GM21367 (cell line): ENCODE results near the gene SS18.

Experiments used
- ATAC-seq: cut with Tn5 transposase; IDR thresholded peaks from one replicate; pipeline ENCODE4 v1.9.1; 2021; ENCODE audit not compliant: unreplicated experiment

Gene SS18

DNA sequence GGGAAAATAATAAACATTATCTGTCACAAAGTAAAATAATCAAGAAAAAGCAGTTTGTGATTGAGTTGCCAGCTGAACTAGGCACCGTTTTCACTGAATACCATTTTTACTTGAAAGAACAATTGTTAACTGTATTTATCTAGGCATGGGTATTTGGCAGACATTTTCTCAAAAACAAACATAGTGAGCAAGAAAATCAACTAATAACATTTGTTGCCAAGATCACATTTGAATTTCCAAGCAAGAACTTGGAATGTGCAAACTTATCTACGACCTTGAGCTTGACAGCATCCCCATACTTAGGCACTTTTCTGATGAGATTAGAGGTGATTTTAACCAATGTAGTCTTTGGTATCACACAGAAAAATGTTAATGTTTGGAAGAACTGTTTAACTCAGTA is 16.7 kb downstream of the SS18 start:
- no peak for ATAC-seq

DNA sequence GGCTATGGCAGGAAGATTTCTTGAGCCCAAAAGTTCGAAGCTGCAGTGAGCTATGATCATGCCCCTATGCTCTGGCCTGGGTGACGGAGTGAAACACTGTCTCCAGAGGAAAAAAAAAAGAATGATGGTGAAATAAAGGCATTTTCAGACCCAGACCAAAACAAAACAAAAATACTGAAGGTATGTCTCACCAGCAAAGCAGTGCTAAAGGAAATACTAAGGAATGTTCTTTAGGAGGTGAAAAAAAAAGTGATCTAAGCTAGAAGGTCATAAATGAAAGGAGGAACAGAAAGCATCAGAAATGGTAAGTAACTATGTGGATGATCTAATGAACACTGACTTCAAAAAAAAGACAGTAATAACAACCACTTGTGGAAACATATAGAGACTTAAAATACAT is 18.7 kb downstream of the SS18 start:
- ATAC-seq, result no peak

DNA sequence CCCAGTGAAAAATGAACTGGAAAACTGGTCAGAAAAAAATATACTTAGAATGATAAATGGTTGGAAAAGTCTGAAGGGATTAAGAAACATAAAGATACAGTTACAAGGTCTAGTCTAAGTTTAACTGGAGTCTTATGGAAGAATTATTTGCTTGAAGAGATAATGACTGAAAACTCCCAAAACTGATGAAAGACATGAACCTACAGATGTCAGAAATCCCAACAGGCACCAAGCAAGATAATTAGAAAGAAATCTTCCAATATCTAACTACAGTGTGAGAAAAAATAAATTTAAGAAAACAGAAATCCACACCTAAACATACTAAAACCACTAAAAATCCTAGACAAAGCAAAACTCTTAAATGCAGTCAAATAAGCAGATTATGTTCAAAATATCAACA is 19.4 kb downstream of the SS18 start:
- ATAC-seq, result no peak

DNA sequence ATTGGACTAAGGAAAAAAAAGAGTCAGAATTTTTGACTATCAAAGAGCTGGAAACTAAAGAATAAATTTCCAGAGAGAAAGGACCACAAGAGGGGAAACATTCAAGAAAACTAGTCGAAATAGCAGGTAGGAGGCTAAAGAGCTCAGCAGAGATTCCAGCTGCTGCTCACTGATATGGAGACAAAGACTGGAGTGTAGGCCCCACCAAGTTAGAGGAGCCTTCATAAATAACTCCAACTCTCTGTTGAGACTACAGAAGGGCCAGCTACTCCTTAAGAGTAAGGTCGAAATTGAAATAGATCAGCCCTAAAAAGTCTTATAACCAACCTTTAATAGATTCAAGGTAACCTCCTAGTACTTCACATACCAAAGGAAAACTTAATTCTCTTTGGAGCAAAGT is 31.1 kb downstream of the SS18 start:
- no peak for ATAC-seq

DNA sequence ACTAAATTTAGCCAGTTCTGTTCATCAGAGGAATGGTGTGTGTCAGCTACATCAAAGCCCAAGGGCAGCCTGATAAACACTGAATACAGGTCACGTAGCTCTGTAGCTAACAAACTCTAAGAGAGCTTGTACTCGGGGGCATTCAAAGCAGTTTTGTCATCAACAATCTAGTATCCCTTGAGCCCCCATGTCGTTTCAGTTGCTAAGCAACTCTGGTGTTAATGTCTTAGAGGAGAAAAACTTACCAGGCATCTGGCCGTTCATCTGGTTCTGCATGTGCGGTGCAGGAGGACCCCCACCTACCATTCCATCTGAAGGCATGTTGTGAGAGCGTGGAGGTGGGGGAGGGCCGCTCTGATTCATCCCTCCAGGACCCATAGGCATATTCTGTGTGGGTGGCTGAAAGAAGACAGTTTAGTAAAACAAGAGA is 33.1 kb downstream of the SS18 start:
- ATAC-seq, result no peak

DNA sequence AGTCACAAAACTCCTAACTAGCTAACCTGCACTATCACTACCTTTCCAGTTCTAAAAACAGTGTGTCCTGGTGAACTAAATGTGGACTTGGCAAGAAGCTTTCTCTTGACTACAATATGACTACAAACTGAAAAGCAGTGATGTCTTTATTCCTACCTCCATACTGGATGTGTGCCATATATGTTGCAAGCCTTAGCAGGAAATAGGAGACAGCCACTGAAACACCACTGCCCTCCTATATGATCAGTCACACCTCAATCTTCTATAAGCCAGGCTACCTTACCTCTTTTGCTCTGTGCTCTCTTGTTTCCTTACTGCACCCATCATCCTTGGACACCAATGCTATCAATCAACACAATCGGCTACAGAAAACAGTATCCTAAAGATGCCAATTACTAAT is 34.1 kb downstream of the SS18 start:
- ATAC-seq, result no peak

DNA sequence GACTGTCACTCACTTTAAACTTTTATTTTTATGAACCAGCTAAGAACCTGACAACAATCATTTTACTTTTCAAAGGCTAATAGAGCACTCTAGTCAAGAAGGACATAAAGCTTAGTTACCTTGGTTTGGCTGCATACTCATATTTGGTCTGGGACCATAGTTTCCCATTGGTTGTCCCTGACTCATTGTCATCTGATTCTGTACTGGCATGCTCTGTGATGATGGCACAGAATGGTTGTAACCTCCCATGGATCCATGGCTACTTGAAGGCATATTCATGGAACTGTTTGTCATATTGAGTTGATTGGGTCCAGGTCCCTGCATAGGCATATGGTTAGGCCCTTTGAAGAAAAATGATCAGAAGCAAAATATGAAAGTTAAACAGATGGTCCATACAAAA is 37.9 kb downstream of the SS18 start:
- ATAC-seq, result no peak

DNA sequence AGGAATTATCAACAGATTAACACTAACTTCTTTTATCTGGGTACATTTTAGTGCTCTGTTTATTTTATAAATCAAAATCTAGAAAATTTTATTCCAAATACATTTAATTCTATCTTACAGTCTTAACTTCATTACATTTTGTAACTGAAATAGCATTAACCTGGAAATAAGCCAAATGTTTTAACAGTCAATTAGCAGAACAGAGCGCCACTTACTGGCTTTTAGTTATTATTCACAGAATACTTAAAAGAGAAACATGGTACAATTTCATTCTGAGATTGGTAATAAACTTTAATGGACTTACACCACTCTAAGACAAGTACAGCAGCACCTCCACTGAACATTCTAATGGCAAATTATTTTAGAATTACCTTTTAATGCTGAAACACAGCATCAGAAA is 38.6 kb downstream of the SS18 start:
- ATAC-seq, result no peak

DNA sequence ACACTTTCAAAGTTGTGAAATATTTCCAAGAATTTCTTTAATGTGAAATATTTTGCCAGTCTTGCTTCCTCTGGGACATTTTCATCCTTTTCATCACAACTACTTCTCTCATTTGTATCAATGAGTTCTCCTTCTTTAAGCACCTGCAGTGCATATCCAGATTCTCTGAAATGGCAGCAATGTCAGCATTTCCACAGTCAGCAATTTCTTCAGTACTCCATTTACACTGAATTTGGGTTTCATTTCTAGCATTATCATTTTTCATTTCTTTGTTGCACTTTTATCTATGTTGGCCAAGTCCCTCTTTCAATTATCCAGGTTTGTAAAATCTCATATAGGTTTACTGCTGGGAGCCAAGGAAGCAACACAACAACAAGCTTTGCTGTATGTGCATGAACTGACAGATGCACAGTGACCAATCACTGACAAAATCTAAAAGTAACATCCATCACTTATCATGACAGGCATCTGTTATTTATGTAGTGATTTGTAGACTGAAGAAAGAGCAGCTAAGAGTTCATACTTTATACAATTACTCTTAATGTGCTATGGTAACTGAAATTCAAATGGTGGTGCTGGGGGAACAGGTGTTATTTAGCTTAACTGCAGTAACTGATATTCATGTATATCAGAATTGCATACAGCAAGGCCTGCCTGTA is 43.9 kb downstream of the SS18 start:
- ATAC-seq, result no peak

DNA sequence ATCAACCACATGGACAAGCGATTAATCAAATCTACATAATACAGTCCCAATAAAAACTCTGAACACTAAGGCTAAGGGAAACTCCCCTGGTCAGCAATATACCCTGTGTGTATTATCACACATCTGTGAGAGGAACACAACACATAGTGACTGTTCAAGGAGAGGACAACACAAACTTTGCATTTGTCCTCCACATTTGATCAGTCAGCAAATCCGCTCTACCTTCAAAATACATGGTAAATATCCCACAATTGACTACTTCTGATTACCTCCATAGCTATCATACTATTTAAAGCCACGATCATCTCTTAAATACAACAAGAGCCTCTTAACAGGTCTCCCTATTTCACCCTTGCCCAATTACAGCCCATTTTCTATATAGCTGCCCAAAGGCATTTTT is 45.6 kb downstream of the SS18 start:
- ATAC-seq, result no peak

DNA sequence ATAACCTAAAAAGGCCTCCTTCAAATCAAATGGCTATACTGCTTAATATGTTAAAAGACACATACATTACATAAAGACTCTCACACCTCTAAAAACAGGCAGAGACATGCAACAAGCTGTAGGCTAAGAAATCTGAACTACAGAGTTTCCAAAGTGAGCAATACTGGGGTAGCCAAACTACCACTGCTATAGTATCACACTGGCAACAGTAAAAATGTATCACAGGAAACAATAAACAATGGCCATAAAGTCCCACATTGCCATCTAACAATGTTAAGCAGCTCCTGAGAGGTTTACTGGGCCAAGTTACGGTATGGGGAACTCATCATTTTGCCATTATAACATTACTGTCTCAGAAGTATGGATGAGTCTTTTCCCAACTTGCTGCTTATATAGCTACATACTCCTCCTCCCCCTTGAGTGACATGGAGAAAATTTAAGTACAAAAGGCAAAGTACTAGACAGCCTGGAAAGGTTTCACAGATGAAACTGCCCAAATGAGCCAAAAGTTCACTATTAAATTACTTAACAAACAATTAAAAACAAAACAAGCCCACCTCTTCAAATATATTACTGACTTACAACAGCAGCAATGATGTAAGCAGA is 50.3 kb downstream of the SS18 start:
- ATAC-seq, result no peak

DNA sequence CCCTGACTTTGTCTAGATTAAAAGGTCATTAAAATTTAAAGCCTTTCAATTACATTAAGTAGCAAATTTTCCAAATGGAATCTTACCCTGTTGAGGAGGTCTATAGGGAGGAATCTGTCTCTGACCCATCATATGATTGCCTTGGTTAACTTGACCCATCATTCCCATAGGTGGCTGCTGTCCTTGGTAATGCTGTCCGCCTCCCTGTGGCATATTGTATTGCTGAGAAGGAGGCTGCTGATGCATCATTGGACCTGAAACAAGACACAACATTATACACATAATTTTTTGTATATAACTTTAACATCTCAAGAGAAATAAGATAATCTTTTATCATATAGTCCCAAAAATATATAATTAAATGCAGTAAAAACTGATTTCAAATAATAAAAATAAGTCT is 51.2 kb downstream of the SS18 start:
- ATAC-seq, result no peak

DNA sequence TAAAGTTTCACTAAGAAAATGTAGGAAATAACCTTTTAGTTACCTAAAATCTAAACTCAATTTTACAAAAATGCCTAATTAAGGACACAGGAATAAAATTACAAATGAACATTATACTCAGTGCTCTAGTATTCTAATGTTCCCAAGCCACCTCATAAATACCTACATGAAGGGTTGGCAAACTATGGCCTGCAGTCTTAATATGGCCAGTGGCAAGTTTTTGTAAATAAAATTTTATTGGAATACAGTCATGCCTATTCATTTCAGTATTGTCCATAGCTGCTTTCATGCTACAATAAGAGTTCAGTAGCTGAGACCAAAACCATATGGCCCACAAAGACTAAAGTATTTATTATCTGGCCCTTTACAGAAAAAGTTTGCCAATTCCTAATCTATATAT is 53.8 kb downstream of the SS18 start:
- no peak for ATAC-seq

DNA sequence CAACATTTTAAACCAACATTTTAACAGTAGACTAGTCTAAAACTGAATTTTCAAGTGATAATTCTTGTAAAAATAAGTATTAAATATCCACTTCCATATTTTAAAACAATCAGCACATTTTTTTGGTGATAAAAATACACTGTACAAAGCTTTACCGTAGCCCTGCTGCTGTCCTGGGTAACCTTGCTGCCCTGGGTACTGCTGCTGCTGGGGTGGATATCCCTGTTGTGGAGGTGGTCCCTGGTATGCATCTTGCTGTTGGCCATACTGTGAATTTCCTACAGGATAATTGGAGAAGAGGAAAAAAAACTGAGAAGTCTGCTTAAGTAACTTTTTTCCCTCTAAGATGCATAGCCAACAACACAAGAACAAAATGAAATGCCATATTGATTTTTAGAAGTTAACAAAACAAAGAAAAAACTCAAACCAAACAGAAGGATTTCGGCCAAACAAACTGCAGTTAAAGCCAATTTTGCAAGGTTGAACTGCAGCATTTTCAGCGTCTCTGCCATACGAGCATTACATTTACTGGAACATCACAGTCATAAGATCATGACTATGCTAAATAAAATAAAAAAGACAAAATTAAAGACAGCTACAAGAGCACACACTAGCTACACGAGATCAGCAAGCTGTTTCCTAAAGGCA is 55.4 kb downstream of the SS18 start:
- no peak for ATAC-seq

DNA sequence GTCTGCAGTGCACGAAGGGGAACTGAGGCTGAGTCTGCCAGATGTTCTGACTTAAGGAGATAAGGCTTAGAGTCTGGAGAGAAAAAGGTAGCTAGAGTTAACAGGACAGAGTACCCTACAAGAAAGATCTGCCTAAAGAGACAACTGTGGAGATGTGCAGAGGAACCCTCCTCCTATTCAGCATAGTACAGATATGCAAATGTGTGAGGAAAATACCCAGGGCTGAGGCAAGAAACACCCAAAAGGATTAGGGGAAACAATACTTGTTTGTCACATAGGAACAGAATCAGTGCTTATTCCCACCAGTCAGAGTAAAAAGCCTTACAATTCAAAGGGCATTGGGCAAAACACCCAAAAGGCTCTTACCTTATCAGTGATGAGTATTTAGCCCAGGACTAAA is 67.8 kb downstream of the SS18 start:
- ATAC-seq, result no peak

DNA sequence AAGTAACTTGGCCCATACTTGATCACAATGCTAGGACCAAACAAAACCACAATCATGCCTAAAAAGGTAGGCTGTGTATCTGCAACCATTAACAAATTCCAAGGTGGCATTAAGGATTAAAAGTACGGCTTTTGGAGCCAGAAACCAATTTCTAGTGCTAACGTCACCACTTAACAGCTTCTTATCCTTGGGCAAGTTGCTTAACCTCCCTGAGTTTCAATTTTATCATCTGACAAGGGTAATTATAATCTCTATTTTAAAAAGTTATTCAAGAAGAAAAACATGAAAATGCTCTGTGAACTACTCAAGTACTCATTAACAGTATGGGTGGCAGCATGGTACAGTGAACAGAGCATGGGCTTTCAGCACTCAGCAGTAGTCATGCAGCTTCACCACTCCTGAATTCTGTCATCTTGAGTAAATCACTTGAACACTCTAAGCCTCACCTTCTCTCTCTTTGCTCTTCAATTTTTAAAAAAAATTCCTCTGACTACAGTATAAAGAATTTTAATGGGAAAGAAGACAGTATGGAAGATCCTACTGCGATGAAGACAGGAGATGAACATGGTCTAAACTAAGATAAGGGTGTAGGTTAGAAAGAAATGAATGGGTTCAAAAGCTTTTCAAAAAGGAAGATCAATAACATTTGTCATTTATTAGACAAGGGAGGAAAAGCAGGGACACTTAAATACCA is 69.2 kb downstream of the SS18 start:
- no peak for ATAC-seq

DNA sequence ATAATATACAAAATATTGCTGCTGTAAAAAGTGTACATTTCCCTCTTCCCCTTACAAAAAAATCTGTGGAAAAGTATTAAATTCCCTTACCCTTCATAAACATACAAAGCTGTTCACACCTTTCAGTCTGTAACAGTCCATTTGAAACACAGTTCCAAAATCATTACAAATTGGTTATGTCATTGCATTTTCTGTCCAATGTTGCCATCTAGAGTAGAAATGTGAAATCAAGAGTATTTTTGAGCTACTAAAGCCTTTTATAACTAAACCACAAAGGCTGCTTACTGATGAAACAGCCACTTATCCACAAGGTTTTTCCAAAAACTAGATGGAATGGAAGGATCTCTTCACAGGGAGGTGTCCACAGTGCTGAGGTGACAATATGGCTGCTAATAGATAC is 72.5 kb downstream of the SS18 start:
- no peak for ATAC-seq

DNA sequence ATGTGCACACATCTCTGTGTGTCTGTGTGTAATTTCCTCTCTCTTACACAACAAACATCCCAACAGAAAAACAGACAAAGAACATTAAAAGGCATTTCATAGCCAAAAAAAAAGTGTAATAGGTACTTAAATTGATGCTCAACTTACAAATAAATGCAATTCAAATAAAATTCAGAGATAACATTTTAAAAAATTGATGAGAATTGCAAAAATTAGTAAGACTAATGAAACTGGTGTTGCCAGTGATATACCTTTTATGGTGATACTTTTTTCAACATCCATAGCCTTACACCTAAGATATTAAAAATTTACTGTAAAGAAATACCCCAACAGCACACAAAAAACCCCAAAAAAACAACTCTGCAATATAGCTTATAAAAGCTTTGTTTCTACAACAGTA is 76.0 kb downstream of the SS18 start:
- ATAC-seq, result no peak

DNA sequence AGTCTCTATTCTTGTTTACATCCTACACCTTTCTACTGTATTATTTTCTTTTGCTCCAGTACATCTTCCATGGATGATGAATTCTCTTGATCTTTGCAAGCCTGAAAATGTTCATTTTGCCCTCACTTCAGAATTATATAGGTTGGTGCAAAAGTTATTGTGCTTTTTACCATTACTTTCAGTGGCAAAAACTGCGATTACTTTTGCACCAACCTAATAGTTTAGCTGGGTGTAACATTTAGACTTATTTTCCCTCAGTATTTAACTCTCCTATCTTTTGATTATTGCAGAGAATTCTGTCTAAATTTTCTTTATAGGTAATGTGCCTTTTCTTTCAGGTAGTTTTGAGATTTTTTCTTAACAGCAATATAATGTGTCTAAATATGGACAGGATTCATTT is 81.8 kb downstream of the SS18 start:
- no peak for ATAC-seq

DNA sequence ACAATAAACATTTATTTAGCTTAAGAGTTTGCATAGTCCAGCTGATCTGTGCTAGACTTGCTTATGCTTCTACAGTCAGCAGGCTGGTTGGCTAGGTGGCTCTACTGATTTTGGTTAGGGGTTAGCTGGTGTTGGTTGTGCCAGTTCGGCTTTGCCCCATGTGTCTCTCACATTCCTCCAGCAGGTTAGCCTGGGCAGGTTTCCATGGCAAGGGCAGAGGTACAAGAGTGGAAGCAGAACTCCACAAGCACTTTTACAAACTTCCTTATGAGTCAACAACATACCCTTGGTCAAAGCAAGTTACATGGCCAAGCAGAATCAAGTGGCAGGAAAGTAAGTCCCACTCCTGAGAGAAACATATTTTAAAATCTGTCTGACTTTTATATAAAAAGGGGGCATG is 82.3 kb downstream of the SS18 start:
- no peak for ATAC-seq

DNA sequence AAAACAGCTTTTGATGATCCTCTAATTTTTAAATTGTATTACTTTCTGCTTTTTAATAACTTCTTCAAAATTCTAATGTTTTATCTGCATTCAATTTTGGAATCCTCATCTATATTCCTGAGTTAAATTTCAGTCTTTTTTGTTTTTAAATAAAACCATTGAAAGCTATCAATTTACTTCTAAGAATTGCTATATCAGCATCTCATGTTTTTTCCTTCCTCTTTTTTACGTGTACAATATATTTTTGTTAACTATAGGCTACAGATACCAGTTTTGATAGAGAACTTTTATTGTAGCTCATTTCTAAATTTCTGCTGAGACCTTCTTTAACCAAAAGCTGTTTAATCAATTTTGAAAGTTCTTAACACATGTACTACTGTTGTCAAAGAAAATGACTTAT is 84.5 kb downstream of the SS18 start:
- ATAC-seq, result no peak

DNA sequence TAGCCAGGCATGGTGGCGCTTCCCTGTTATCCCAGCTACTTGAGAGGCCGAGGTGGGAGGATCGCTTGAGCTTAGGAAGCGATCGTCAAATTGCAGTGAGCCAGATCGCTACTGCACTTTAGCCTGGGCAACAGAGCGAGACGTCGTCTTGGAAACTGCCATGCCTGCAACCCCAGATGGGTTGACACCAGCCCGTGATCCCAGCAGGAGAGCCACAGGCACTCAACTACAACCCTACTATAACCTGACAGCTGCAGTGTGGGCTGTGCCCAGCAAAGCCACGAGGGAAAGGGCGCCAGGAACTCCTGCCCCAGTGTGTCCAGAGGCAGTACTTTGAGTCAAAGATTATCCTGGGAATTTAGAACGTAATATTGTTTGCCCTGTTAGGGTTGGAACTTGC is 85.6 kb downstream of the SS18 start:
- no peak for ATAC-seq
